ENCODE measurements around the gene FBLN2. TPM values are rescaled to one million over a fixed set of nuclear protein-coding genes. Genes with fewer than 3 reads are reported as not detected.

The FBLN2 gene
- total and polyA plus RNA-seq, 2 of the 4 experiments (the other 2 are of a cell fraction), result 11.8 to 60.8 TPM

DNA sequence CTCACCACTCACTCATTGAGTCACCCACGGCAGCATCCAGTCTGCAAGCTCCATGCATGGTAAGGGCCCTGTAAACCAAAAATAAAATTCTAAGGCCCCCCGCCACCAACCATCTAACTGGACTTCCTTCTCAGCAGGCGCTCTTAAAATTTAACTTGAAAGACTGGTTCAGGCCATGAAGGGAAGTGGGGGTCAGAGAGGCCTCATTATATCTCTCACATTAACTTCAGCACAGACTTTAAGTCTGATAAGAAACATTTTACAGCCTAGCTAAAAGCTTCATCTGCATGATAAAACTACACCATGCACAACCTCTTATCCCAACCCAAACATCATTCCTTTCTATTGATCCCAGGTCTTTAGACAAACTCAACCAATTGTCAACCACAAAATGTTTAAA is 38.5 kb downstream of the FBLN2 start:
- DNase-seq (no peak), ATAC-seq (ENCODE audit: low read depth) (no peak)
- no TSS peak for BruUV-seq (replicated peaks)
- dilution Hi-C loops (cut with HindIII; ENCODE audit: low sequenced_read_pairs, unreplicated experiment) (no loop called here), intact Hi-C loops (cut with micrococcal nuclease) (no loop called here), in situ Hi-C loops (cut with MboI; ENCODE audit: low sequenced_read_pairs) (no loop called here)
- no peak overlapping the region for H2BK15ac ChIP-seq (ENCODE audit: low read depth, low read length)
- no peak overlapping the region for H2BK20ac ChIP-seq (ENCODE audit: low read depth, low read length)
- H3K23ac ChIP-seq (ENCODE audit: low read depth, low read length), result no peak overlapping the region
- no peak overlapping the region for H3K9ac ChIP-seq (ENCODE audit: low read depth, low read length)
- H3K9me3 ChIP-seq (ENCODE audit: control insufficient read depth, insufficient read depth, low read length), result no peaks in the 10 kb centered on the region
- H4K91ac ChIP-seq (ENCODE audit: insufficient read depth, low read depth, low read length), result no peak overlapping the region
- no peak overlapping the region for H3K14ac ChIP-seq (replicated peaks; ENCODE audit: low read depth, low read length)
- no CpG with 5 or more reads among the region's 3 CpGs for WGBS, 2 experiments (ENCODE audit: extremely low coverage in 2 of 2, insufficient read length in 1 of 2)
- H4K20me1 ChIP-seq (ENCODE audit: insufficient read depth, low read length), result no peaks in the 10 kb centered on the region
- CTCF ChIA-PET, result no interaction called here
- TF ChIP-seq POLR2A (IDR thresholded peaks at IDR 0.05; ENCODE audit: low read depth, low read length), result no peak
- TF ChIP-seq MXI1 (IDR thresholded peaks at IDR 0.05; ENCODE audit: borderline replicate concordance, low read depth, low read length), result no peak
- TF ChIP-seq, protein P1, sequence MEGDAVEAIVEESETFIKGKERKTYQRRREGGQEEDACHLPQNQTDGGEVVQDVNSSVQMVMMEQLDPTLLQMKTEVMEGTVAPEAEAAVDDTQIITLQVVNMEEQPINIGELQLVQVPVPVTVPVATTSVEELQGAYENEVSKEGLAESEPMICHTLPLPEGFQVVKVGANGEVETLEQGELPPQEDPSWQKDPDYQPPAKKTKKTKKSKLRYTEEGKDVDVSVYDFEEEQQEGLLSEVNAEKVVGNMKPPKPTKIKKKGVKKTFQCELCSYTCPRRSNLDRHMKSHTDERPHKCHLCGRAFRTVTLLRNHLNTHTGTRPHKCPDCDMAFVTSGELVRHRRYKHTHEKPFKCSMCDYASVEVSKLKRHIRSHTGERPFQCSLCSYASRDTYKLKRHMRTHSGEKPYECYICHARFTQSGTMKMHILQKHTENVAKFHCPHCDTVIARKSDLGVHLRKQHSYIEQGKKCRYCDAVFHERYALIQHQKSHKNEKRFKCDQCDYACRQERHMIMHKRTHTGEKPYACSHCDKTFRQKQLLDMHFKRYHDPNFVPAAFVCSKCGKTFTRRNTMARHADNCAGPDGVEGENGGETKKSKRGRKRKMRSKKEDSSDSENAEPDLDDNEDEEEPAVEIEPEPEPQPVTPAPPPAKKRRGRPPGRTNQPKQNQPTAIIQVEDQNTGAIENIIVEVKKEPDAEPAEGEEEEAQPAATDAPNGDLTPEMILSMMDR (conservative IDR thresholded peaks at IDR 0.05; ENCODE audit: low read depth, low read length), result no peak
- TF ChIP-seq FOS (IDR thresholded peaks at IDR 0.05; ENCODE audit: low read depth, low read length), result no peak
- no peak for TF ChIP-seq RCOR1 (IDR thresholded peaks at IDR 0.05; ENCODE audit: insufficient replicate concordance, low read length)
- TF ChIP-seq, protein P2, sequence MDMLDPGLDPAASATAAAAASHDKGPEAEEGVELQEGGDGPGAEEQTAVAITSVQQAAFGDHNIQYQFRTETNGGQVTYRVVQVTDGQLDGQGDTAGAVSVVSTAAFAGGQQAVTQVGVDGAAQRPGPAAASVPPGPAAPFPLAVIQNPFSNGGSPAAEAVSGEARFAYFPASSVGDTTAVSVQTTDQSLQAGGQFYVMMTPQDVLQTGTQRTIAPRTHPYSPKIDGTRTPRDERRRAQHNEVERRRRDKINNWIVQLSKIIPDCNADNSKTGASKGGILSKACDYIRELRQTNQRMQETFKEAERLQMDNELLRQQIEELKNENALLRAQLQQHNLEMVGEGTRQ (IDR thresholded peaks at IDR 0.05; ENCODE audit: low read depth, low read length), result no peak
- TF ChIP-seq BHLHE40 (IDR thresholded peaks at IDR 0.05; ENCODE audit: low read depth, low read length), result no peak
- no peak for TF ChIP-seq RFX5 (IDR thresholded peaks at IDR 0.05; ENCODE audit: low read depth, low read length)
- no peak for TF ChIP-seq CHD1 (IDR thresholded peaks at IDR 0.05; ENCODE audit: low read depth, low read length)
- no peak for TF ChIP-seq NFE2L2 (IDR thresholded peaks at IDR 0.05; ENCODE audit: low read depth, low read length)
- TF ChIP-seq RAD21 (IDR thresholded peaks at IDR 0.05; ENCODE audit: low read length), result no peak
- no peak for TF ChIP-seq CEBPB (IDR thresholded peaks at IDR 0.05; ENCODE audit: low read depth, low read length)
- TF ChIP-seq, protein P3, sequence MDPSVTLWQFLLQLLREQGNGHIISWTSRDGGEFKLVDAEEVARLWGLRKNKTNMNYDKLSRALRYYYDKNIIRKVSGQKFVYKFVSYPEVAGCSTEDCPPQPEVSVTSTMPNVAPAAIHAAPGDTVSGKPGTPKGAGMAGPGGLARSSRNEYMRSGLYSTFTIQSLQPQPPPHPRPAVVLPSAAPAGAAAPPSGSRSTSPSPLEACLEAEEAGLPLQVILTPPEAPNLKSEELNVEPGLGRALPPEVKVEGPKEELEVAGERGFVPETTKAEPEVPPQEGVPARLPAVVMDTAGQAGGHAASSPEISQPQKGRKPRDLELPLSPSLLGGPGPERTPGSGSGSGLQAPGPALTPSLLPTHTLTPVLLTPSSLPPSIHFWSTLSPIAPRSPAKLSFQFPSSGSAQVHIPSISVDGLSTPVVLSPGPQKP (IDR thresholded peaks at IDR 0.05; ENCODE audit: borderline replicate concordance, low read depth, low read length), result no peak
- no peak overlapping the region for H2BK5ac ChIP-seq (ENCODE audit: low read depth, low read length, poor library complexity, severe bottlenecking)
- H3K4me2 ChIP-seq (ENCODE audit: low read depth, low read length), result no peak overlapping the region
- no peak overlapping the region for H2BK120ac ChIP-seq (ENCODE audit: low read depth, low read length)
- no peak overlapping the region for H3K27ac ChIP-seq (ENCODE audit: insufficient read depth, low read length)
- H3K79me1 ChIP-seq (ENCODE audit: low read depth in 1 of 2, low read length in 2 of 2), result no peaks in the 10 kb centered on the region
- H4K8ac ChIP-seq (ENCODE audit: low read depth in 2 of 2, low read length in 2 of 2), result no peak overlapping the region
- no peak overlapping the region for H3K4ac ChIP-seq (ENCODE audit: low read depth, low read length)
- no peaks in the 10 kb centered on the region for H3K36me3 ChIP-seq (ENCODE audit: control insufficient read depth, insufficient read depth, low read length)
- no peak overlapping the region for H2AFZ ChIP-seq (replicated peaks; ENCODE audit: low read length, poor library complexity)
- no peaks in the 10 kb centered on the region; the same call in 1 of the 2 replicates for H3K4me1 ChIP-seq (ENCODE audit: control insufficient read depth, insufficient read depth, low read length)
- POLR2A ChIA-PET (ENCODE audit: unreplicated experiment), result no interaction called here
- H3K4me3 ChIP-seq (ENCODE audit: insufficient read depth, low read depth, low read length), result no peak overlapping the region
- peaks cover 2% of the 10 kb centered on the region; the same call in 1 of the 2 replicates for H3K9me1 ChIP-seq (ENCODE audit: insufficient read depth, low read length)
- no peak overlapping the region for H2AK9ac ChIP-seq (replicated peaks; ENCODE audit: low read depth, low read length, poor library complexity)
- no peak overlapping the region for H4K5ac ChIP-seq (ENCODE audit: low read depth, low read length)
- no peak overlapping the region for H3K18ac ChIP-seq (ENCODE audit: low read depth, low read length)
- H3K56ac ChIP-seq (ENCODE audit: extremely low read depth, insufficient read depth, low read length), result no peak overlapping the region
- no peak overlapping the region for H2AK5ac ChIP-seq (ENCODE audit: low read depth, low read length)
- no peaks in the 10 kb centered on the region for H3K27me3 ChIP-seq (ENCODE audit: control insufficient read depth, insufficient read depth, low read length)

Measured in IMR-90 (cell line).